Stimulated activated CD4-positive, alpha-beta T cell treated with anti-CD3 and anti-CD28 coated beads, Interleukin-4, amount 100 ng/mL, for 24 hours (primary cell): ENCODE measurements around the gene CETN1.

Experiments used
- DNase-seq: peaks from one replicate; pipeline ENCODE4 v3.0.0-alpha.2; 2020

CETN1 gene

GRCh38 chr18:627231-627630, 47.1 kb downstream of the CETN1 start:
- DNase-seq = no peak

GRCh38 chr18:629269-630150, 49.3 kb downstream of the CETN1 start:
- peak; percentile 10 for DNase-seq

DNA sequence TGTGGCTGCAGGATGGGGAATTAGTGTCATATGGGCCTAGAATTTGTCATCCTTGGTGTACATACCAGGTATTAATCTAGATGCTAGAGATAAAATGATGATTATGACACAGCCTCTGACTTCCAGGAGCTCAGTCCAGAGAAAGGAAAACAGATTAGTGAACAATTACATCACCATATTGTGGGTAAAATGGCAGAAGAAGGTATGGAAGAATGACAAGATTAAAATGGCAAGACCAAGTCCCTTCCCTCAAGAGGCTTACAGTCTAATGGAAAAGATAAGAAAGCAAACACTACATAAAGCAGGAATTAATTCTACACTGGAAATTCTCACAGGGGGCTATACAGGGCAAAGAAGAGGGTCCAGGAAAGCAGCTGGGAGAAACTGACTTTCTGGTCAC, 51.4 kb downstream of the CETN1 start:
- no peak for DNase-seq
